GM10266 (cell line): ENCODE data around the gene UAP1L1.

ENCODE experiments used
- DNase-seq: peaks from one replicate; pipeline ENCODE4 v3.0.0; 2012; ENCODE audit errors: extremely low spot score
- CTCF ChIP-seq: IDR thresholded peaks from 2 replicates; pipeline ENCODE4 v1.5.1; 2012; ENCODE audit warnings: mild to moderate bottlenecking, low read depth; ENCODE audit not compliant: control insufficient read depth, insufficient read depth; ENCODE audit errors: missing control alignments

Gene UAP1L1

GRCh38 chr9:137044502-137045177 lies 32.7 kb upstream of the UAP1L1 start:
- no peak for DNase-seq
- no peak for TF ChIP-seq CTCF

GRCh38 chr9:137045294-137046087 lies 31.8 kb upstream of the UAP1L1 start:
- TF ChIP-seq CTCF: no peak
- DNase-seq: no peak

- TF ChIP-seq CTCF: peak; percentile 88
- peak; percentile 97 for DNase-seq
Measured at GRCh38 chr9:137046088-137046787, 31.1 kb upstream of the UAP1L1 start, which contains the start of gene NPDC1. Gene NPDC1, minus strand, starts transcription at chr9:137046177. Its CDS starts 188 bp downstream, at chr9:137045989.

- DNase-seq: no peak
- TF ChIP-seq CTCF: no peak
Measured at GRCh38 chr9:137048655-137049543, 28.4 kb upstream of the UAP1L1 start.

GRCh38 chr9:137049544-137050449 lies 27.5 kb upstream of the UAP1L1 start:
- peak; percentile 54 for TF ChIP-seq CTCF
- peak; percentile 83 for DNase-seq

- DNase-seq: no peak
Measured at GRCh38 chr9:137050570-137050969, 26.7 kb upstream of the UAP1L1 start.

More at GRCh38 chr9:137050570-137050969, 26.7 kb upstream of the UAP1L1 start:
- TF ChIP-seq CTCF: no peak
